AG04450 (cell line): ENCODE data around the gene C1orf50. TPM values are rescaled to one million over a fixed set of nuclear protein-coding genes. Genes with fewer than 3 reads are reported as not detected.

ENCODE experiments used
- CTCF ChIA-PET: fragments of 300-600, 350-600 bp; formaldehyde crosslinking; extraction: SDS; loops from one replicate; lab custom pipeline; 2022; ENCODE audit warnings: antibody characterized with exemption, inconsistent platforms; lab: Charles Lee
- POLR2A ChIA-PET: fragments of 350-600 bp; formaldehyde crosslinking; extraction: SDS; loops from one replicate; lab custom pipeline; 2021; ENCODE audit warnings: antibody characterized with exemption, inconsistent platforms; lab: Yijun Ruan, JAX
- DNase-seq: peaks from one replicate; pipeline ENCODE4 v3.0.0-alpha.2; 2011; ENCODE audit warnings: low read depth, low spot score
- H3K27ac ChIP-seq: one replicate; pipeline ENCODE4 v1.5.1; 2012; ENCODE audit warnings: low read depth, low read length, control low read depth
- H3K27me3 ChIP-seq: one replicate; pipeline ENCODE4 v1.6.0; 2012; ENCODE audit warnings: low read length; ENCODE audit not compliant: control insufficient read depth, insufficient read depth
- H3K4me3 ChIP-seq: 2 replicates; pipeline ENCODE4 v1.5.1; 2011; ENCODE audit warnings: mild to moderate bottlenecking, low read depth, low read length, control low read depth
- H3K9me3 ChIP-seq: 2 replicates; pipeline ENCODE4 v1.5.1; 2012; ENCODE audit warnings: low read length; ENCODE audit not compliant: control insufficient read depth, insufficient read depth
- polyA plus RNA-seq: library from polyadenylated mRNA; depleted of rRNA; stranded (reverse); fragments of >200 nt; gene quantifications from 2 replicates; pipeline ENCODE4 v1.2.3, GENCODE V29; 2011
- TF ChIP-seq, protein P1 (sequence below): IDR thresholded peaks from 2 replicates; pipeline ENCODE4 v1.5.1; 2011; ENCODE audit warnings: low read depth, low read length, control low read depth, inconsistent platforms

C1orf50 gene
- polyA plus RNA-seq, 1 experiment, result 6.4 TPM

- Histone ChIP-seq H3K4me3 (no peak overlapping the region), H3K27me3 (no peaks in the 10 kb centered on the region), H3K9me3 (no peaks in the 10 kb centered on the region), H3K27ac (no peak overlapping the region)
- TF ChIP-seq, protein P1, sequence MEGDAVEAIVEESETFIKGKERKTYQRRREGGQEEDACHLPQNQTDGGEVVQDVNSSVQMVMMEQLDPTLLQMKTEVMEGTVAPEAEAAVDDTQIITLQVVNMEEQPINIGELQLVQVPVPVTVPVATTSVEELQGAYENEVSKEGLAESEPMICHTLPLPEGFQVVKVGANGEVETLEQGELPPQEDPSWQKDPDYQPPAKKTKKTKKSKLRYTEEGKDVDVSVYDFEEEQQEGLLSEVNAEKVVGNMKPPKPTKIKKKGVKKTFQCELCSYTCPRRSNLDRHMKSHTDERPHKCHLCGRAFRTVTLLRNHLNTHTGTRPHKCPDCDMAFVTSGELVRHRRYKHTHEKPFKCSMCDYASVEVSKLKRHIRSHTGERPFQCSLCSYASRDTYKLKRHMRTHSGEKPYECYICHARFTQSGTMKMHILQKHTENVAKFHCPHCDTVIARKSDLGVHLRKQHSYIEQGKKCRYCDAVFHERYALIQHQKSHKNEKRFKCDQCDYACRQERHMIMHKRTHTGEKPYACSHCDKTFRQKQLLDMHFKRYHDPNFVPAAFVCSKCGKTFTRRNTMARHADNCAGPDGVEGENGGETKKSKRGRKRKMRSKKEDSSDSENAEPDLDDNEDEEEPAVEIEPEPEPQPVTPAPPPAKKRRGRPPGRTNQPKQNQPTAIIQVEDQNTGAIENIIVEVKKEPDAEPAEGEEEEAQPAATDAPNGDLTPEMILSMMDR, result no peak
- POLR2A ChIA-PET, result no interaction called here
- DNase-seq, result no peak
- CTCF ChIA-PET, result interaction anchor here (0.9 to 1.6 kb wide), 6 partner anchors 9 to 610 kb away, joined by 3 to 5 read pairs (median 3); partner anchors contain the start of genes C1orf50 and P3H1
Measured at GRCh38 chr1:42757892-42758275, 9.2 kb upstream of the C1orf50 start.

- TF ChIP-seq, protein P1, result no peak
- Histone ChIP-seq H3K4me3 (no peak overlapping the region), H3K27ac (no peak overlapping the region), H3K27me3 (no peaks in the 10 kb centered on the region), H3K9me3 (no peaks in the 10 kb centered on the region)
- DNase-seq, result no peak
- ChIA-PET CTCF (interaction anchor here (0.9 to 1.5 kb wide), 2 partner anchors 9 to 315 kb away, joined by 3 read pairs; no protein-coding TSS in a partner anchor), POLR2A (interaction anchor here (1.1 kb wide), 1 partner anchor 77 kb away, joined by 3 read pairs; the partner anchor contains the start of gene YBX1)
Measured at GRCh38 chr1:42758641-42759040, 8.4 kb upstream of the C1orf50 start.

DNA sequence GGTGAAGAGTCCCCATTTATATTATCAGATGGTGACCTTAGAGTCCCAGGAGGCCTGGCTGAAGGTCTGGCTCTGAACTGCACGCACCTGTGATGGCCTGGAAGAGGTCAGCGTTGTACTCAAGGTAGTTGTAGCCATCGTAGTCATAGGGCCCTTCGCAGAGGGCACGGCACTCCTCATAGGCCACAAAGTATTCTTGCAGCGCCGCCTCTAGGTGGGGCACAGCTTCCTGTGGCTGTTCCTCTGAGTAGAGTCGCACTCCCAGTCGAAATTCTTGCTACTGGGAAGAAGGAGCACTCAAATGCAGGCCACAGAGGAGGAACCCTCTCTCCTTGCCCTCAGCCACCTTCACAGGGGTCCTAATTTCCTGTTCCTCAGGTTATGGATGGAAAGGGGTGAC is 7.9 kb upstream of the C1orf50 start:
- DNase-seq, result no peak
- Histone ChIP-seq H3K27me3 (no peaks in the 10 kb centered on the region), H3K27ac (no peak overlapping the region), H3K4me3 (no peak overlapping the region), H3K9me3 (no peaks in the 10 kb centered on the region)
- ChIA-PET CTCF (interaction anchor here (1.5 kb wide), 1 partner anchor 315 kb away, joined by 3 read pairs; no protein-coding TSS in a partner anchor), POLR2A (interaction anchor here (1.1 kb wide), 1 partner anchor 77 kb away, joined by 3 read pairs; the partner anchor contains the start of gene YBX1)
- TF ChIP-seq, protein P1, result no peak; the same call in 1 of the 2 replicates

- CTCF ChIA-PET, result interaction anchor here (0.9 to 1.6 kb wide), 2 partner anchors 16 to 183 kb away, joined by 3 to 4 read pairs; no protein-coding TSS in a partner anchor
Measured at GRCh38 chr1:42761567-42761966, 5.5 kb upstream of the C1orf50 start.

GRCh38 chr1:42762269-42762668 is 4.8 kb upstream of the C1orf50 start:
- no peak for DNase-seq
- H3K9me3 ChIP-seq, result peaks cover 2% of the 10 kb centered on the region; the same call in 1 of the 2 replicates
- TF ChIP-seq, protein P1, result no peak
- ChIA-PET POLR2A (no interaction called here), CTCF (interaction anchor here (0.9 to 1.8 kb wide), 4 partner anchors 15 to 184 kb away, joined by 3 to 5 read pairs (median 4); no protein-coding TSS in a partner anchor)
- H3K27me3 ChIP-seq, result no peaks in the 10 kb centered on the region
- H3K4me3 ChIP-seq, result no peak overlapping the region
- no peak overlapping the region for H3K27ac ChIP-seq

More at GRCh38 chr1:42761567-42761966, 5.5 kb upstream of the C1orf50 start:
- TF ChIP-seq, protein P1, result no peak
- Histone ChIP-seq H3K27me3 (no peaks in the 10 kb centered on the region), H3K27ac (no peak overlapping the region), H3K4me3 (no peak overlapping the region), H3K9me3 (peaks cover 2% of the 10 kb centered on the region; the same call in 1 of the 2 replicates)
- POLR2A ChIA-PET, result no interaction called here
- DNase-seq, result no peak
